ENCODE data around the gene PLPP7.

PLPP7 gene

GRCh38 chr9:131282688-131283422 lies 6.7 kb upstream of the PLPP7 start:
- no peak for DNase-seq

- no peak for DNase-seq
Measured at GRCh38 chr9:131284856-131285255, 4.7 kb upstream of the PLPP7 start.

- no peak for DNase-seq
Measured at GRCh38 chr9:131287359-131287758, 2.2 kb upstream of the PLPP7 start.

- DNase-seq: no peak
Measured at GRCh38 chr9:131288217-131288616, 1.3 kb upstream of the PLPP7 start.

GRCh38 chr9:131290036-131290766 lies 678 bp downstream of the PLPP7 start:
- DNase-seq: no peak

- no peak for DNase-seq
Measured at GRCh38 chr9:131290767-131291370, 1.3 kb downstream of the PLPP7 start.

GRCh38 chr9:131291795-131292315 lies 2.3 kb downstream of the PLPP7 start:
- no peak for DNase-seq

GRCh38 chr9:131292937-131293336 lies 3.4 kb downstream of the PLPP7 start:
- DNase-seq: no peak

GRCh38 chr9:131296460-131296859 lies 6.9 kb downstream of the PLPP7 start:
- DNase-seq: no peak

GRCh38 chr9:131296906-131297500 lies 7.5 kb downstream of the PLPP7 start:
- DNase-seq: no peak

- DNase-seq: no peak
Measured at GRCh38 chr9:131297903-131298302, 8.4 kb downstream of the PLPP7 start.

- no peak for DNase-seq
Measured at GRCh38 chr9:131298341-131298740, 8.8 kb downstream of the PLPP7 start.

- DNase-seq: no peak
Measured at GRCh38 chr9:131298816-131299215, 9.3 kb downstream of the PLPP7 start.

- DNase-seq: no peak
Measured at GRCh38 chr9:131299346-131299960, 9.9 kb downstream of the PLPP7 start.

- no peak for DNase-seq
Measured at GRCh38 chr9:131299961-131300347, 10.4 kb downstream of the PLPP7 start.

- no peak for DNase-seq
Measured at GRCh38 chr9:131300444-131300843, 10.9 kb downstream of the PLPP7 start.

- DNase-seq: no peak
Measured at GRCh38 chr9:131302244-131303075, 12.9 kb downstream of the PLPP7 start.

GRCh38 chr9:131303381-131304321 lies 14.1 kb downstream of the PLPP7 start:
- DNase-seq: no peak

- DNase-seq: no peak
Measured at GRCh38 chr9:131304676-131305355, 15.3 kb downstream of the PLPP7 start.

- no peak for DNase-seq
Measured at GRCh38 chr9:131306397-131307004, 17.0 kb downstream of the PLPP7 start.
